SK-N-SH treated with all-trans-retinoic acid at 6 μM for 48 hours (cell line): ENCODE measurements around the gene HOPX.

Experiments
- ESRRG ChIP-seq: fragments of 250-450 bp; sonication (Bioruptor Pico); IDR thresholded peaks from 2 replicates; pipeline ENCODE4 v1.6.1; 2021; ENCODE audit warnings: mild to moderate bottlenecking
- RARB ChIP-seq: fragments of 250-450 bp; sonication (Bioruptor Pico); IDR thresholded peaks from 2 replicates; pipeline ENCODE4 v1.8.0; 2021; ENCODE audit warnings: mild to moderate bottlenecking, moderate library complexity
- ZNF8 ChIP-seq: fragments of 450-650 bp; formaldehyde crosslinking; IDR thresholded peaks from 2 replicates; pipeline ENCODE4 v1.5.0; 2020; ENCODE audit warnings: mild to moderate bottlenecking, moderate library complexity
- TF ChIP-seq, protein P1 (sequence below): fragments of 250-450 bp; sonication (Bioruptor Pico); IDR thresholded peaks from 2 replicates; pipeline ENCODE4 v1.5.1; 2020; ENCODE audit warnings: low read depth, mild to moderate bottlenecking, moderate library complexity

DNA sequence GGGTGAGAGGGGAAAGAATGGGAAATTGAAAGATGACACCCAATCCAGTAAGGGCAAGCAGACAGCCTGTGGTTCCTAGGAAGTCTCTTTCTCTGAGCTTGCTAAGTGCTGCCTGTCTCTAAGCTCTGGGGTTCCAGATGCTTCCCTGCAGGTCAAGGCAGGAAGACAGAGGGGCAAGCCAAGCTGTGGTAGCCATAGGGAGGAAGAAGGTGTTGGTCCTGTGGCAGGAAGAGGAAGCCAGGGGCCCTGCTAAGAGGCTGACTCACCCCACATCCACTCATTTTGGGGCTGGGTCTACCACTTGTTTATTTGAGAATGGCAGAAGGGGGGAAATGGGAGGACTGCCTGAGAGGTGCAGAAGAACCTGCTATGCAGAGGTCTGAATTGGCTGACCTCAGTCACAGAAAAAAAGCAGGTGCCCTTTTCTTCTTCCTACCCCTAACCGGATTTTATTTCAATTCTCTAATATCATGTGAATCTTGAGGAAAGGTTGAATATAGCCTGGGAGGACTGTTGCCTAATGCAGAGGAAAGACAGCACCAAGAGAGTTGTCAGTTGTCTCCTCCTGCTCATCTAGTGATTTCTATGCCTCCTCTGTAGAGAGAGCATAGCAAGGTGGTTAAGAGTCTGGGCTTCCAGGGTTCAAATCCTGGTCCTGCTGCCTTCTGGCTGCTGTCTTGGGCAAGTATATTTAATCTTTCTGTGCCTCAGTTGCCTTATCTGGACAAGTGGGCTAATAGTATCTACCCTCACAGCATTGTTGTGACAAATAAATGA lies 27.4 kb downstream of the HOPX start:
- no peak for TF ChIP-seq ESRRG
- no peak for TF ChIP-seq RARB (CRISPR knock-in tag)
- TF ChIP-seq, protein P1, sequence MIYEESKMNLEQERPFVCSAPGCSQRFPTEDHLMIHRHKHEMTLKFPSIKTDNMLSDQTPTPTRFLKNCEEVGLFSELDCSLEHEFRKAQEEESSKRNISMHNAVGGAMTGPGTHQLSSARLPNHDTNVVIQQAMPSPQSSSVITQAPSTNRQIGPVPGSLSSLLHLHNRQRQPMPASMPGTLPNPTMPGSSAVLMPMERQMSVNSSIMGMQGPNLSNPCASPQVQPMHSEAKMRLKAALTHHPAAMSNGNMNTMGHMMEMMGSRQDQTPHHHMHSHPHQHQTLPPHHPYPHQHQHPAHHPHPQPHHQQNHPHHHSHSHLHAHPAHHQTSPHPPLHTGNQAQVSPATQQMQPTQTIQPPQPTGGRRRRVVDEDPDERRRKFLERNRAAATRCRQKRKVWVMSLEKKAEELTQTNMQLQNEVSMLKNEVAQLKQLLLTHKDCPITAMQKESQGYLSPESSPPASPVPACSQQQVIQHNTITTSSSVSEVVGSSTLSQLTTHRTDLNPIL (CRISPR knock-in tag), result no peak
- TF ChIP-seq ZNF8 (CRISPR knock-in tag), result no peak
